K562 (cell line): ENCODE measurements around the gene BMI1. TPM values are rescaled to one million over a fixed set of nuclear protein-coding genes. Genes with fewer than 3 reads are reported as not detected.

Source experiments
- ATAC-seq: fragments of 200-7000 bp; cut with Tn5 transposase; 3 replicates; pipeline ENCODE4 v1.9.1; 2020; ENCODE audit warnings: moderate library complexity
- Bru-seq: library from RNA; stranded (reverse); fragments of 400-500 nt; gene quantifications from one replicate; lab custom pipeline; 2021; lab: Mats Ljungman, UMichigan
- BruChase-seq, 2 experiments: library from RNA; stranded (reverse); fragments of 400-500 nt; gene quantifications; one replicate each; lab custom pipeline; 2021; lab: Mats Ljungman, UMichigan
- BruUV-seq: library from RNA; stranded (reverse); fragments of 400-500 nt; replicated peaks from 2 replicates; lab custom pipeline; 2021; lab: Mats Ljungman, UMichigan
- CTCF ChIA-PET: fragments of 300-600 bp; formaldehyde crosslinking; extraction: SDS; loops from one replicate; lab custom pipeline; 2021; ENCODE audit warnings: low intra/inter-chr PET ratio; lab: Yijun Ruan, JAX
- POLR2A ChIA-PET: fragments of 300-600, 350-650 bp; sonication (Branson Sonifier 250); formaldehyde crosslinking; extraction: SDS; loops from one replicate; lab custom pipeline; 2021; ENCODE audit warnings: antibody characterized with exemption, inconsistent platforms; lab: Yijun Ruan, JAX
- DNase-seq, 4 experiments: peaks; one replicate each; pipeline versions ENCODE4 v3.0.0 to v3.0.0-alpha.2; 2011 to 2018; ENCODE audit warnings: low spot score in 3 of 4, mixed read lengths in 3 of 4; ENCODE audit errors: extremely low read depth in 1 of 4
- FAIRE-seq: peaks from 2 replicates; lab custom pipeline; 2011; peaks lifted over from hg19 to GRCh38; lab: Jason Lieb, UNC
- H2AFZ ChIP-seq: 2 replicates; pipeline ENCODE4 v1.6.0; 2011; ENCODE audit warnings: low read depth, low read length, control low read depth, inconsistent platforms
- H3K27ac ChIP-seq: fragments of 200-600 bp; 3 replicates; pipeline ENCODE4 v1.8.0; 2011; ENCODE audit warnings: low read depth, mild to moderate bottlenecking, control low read depth, inconsistent platforms, low read length, moderate library complexity, mixed read lengths; ENCODE audit errors: extremely low read depth
- H3K27me3 ChIP-seq, 2 experiments: fragments of 300-600 bp in 1 of 2; 2 replicates in 1 of 2; 3 replicates in 1 of 2; pipeline versions ENCODE4 v1.6.0 to v1.8.0; 2011; ENCODE audit warnings: inconsistent platforms in 2 of 2, low read length in 2 of 2, mild to moderate bottlenecking in 1 of 2, mixed read lengths in 1 of 2, moderate library complexity in 1 of 2; ENCODE audit not compliant: control insufficient read depth in 2 of 2, insufficient read depth in 2 of 2
- H3K36me3 ChIP-seq: fragments of 300-600 bp; 3 replicates; pipeline ENCODE4 v1.8.0; 2011; ENCODE audit warnings: mild to moderate bottlenecking, low read length, inconsistent platforms; ENCODE audit not compliant: control insufficient read depth, insufficient read depth
- H3K4me1 ChIP-seq, 2 experiments: fragments of 200-600 bp in 1 of 2; replicated peaks in 1 of 2; 2 replicates in 1 of 2; 3 replicates in 1 of 2; pipeline versions ENCODE4 v1.5.1 to v1.8.0; 2011; ENCODE audit warnings: inconsistent platforms in 2 of 2, low read length in 2 of 2, mild to moderate bottlenecking in 1 of 2, mixed read lengths in 1 of 2, moderate library complexity in 1 of 2; ENCODE audit not compliant: control insufficient read depth in 2 of 2, insufficient read depth in 2 of 2
- H3K4me2 ChIP-seq: 2 replicates; pipeline ENCODE4 v1.6.1; 2011; ENCODE audit warnings: low read length, control low read depth, inconsistent platforms, mixed read lengths; ENCODE audit not compliant: insufficient read depth
- H3K4me3 ChIP-seq: fragments of 200-600 bp; sonication (generic), shearing (Covaris generic); 2 replicates; pipeline ENCODE4 v1.5.1; 2016; ENCODE audit warnings: control low read depth, inconsistent platforms
- H3K79me2 ChIP-seq: fragments of 200-600 bp; 3 replicates; pipeline ENCODE4 v1.8.0; 2011; ENCODE audit warnings: low read length, inconsistent platforms; ENCODE audit not compliant: control insufficient read depth, insufficient read depth
- H3K9ac ChIP-seq, 2 experiments: 2 replicates each; pipeline versions ENCODE4 v1.6.0 to v1.6.1; 2011; ENCODE audit warnings: low read depth in 2 of 2, low read length in 2 of 2, control low read depth in 1 of 2, inconsistent platforms in 1 of 2, mild to moderate bottlenecking in 1 of 2, mixed read lengths in 1 of 2; ENCODE audit not compliant: insufficient read depth in 1 of 2
- H3K9me1 ChIP-seq: one replicate; pipeline ENCODE4 v1.6.0; 2011; ENCODE audit warnings: inconsistent platforms, mild to moderate bottlenecking, low read length, moderate library complexity; ENCODE audit not compliant: control insufficient read depth, insufficient read depth
- H3K9me3 ChIP-seq: replicated peaks from 2 replicates; pipeline ENCODE4 v1.5.1; 2011; ENCODE audit warnings: low read depth, low read length, inconsistent platforms; ENCODE audit not compliant: control insufficient read depth, insufficient read depth
- H4K20me1 ChIP-seq: replicated peaks from 2 replicates; pipeline ENCODE4 v1.6.1; 2011; ENCODE audit warnings: low read length, inconsistent platforms, mixed read lengths; ENCODE audit not compliant: control insufficient read depth, insufficient read depth
- CREB3L1 ChIP-seq: fragments of 450-650 bp; IDR thresholded peaks from 2 replicates; pipeline ENCODE4 v1.6.1; 2014; ENCODE audit warnings: low read depth, mild to moderate bottlenecking, moderate library complexity, borderline replicate concordance
- GATAD2B ChIP-seq: fragments of 450-650 bp; IDR thresholded peaks from 2 replicates; pipeline ENCODE4 v1.6.1; 2017; ENCODE audit warnings: mild to moderate bottlenecking, borderline replicate concordance
- GTF2A2 ChIP-seq: IDR thresholded peaks from 2 replicates; pipeline ENCODE4 v1.6.1; 2016; ENCODE audit warnings: mild to moderate bottlenecking, missing genetic modification characterization, missing compliant biosample characterization
- HCFC1 ChIP-seq: IDR thresholded peaks from 2 replicates; pipeline ENCODE4 v1.6.1; 2012; ENCODE audit warnings: low read depth, low read length, improper control_type of control experiment
- MIER1 ChIP-seq: fragments of 450-650 bp; IDR thresholded peaks from 2 replicates; pipeline ENCODE4 v1.6.1; 2016; ENCODE audit warnings: antibody characterized with exemption, mild to moderate bottlenecking, low read depth
- MITF ChIP-seq: IDR thresholded peaks from 2 replicates; pipeline ENCODE4 v1.6.1; 2014; ENCODE audit warnings: antibody characterized with exemption
- NONO ChIP-seq, 2 experiments: fragments of 200-400 bp in 1 of 2; fragments of 450-650 bp in 1 of 2; formaldehyde crosslinking in 1 of 2; IDR thresholded peaks; 2 replicates each; pipeline ENCODE4 v1.6.1; 2017; ENCODE audit warnings: low read depth in 2 of 2, mild to moderate bottlenecking in 2 of 2, moderate library complexity in 2 of 2, low read length in 1 of 2
- YY1 ChIP-seq, 3 experiments: IDR thresholded peaks; 2 replicates each; pipeline ENCODE4 v1.6.1; 2011; ENCODE audit warnings: low read length in 2 of 3, mild to moderate bottlenecking in 2 of 3, moderate library complexity in 2 of 3, borderline replicate concordance in 1 of 3, control low read depth in 1 of 3, low read depth in 1 of 3; ENCODE audit not compliant: insufficient read depth in 3 of 3, insufficient replicate concordance in 2 of 3, control insufficient read depth in 1 of 3, insufficient read length in 1 of 3; ENCODE audit errors: extremely low read depth in 1 of 3
- ZNF395 ChIP-seq: fragments of 200-800 bp; sonication (Bioruptor generic); IDR thresholded peaks from 2 replicates; pipeline ENCODE4 v1.6.1; 2017; ENCODE audit warnings: missing genetic modification characterization, missing compliant biosample characterization
- WGBS: fragments of 100-300 bp; shearing (Covaris generic); methylation state at CpG from one replicate; pipeline ENCODE4 v1.1.6; 2016; ENCODE audit warnings: low coverage, mixed read lengths; ENCODE audit not compliant: insufficient coverage; ENCODE audit errors: missing lambda C conversion rate; 5-methylcytosine and 5-hydroxymethylcytosine counted together
- in situ Hi-C: fragments of 300-500 bp; cut with MboI; formaldehyde crosslinking; loops from 4 replicates; pipeline ENCODE4 v1.15.0; 2018; ENCODE audit warnings: inconsistent platforms, mixed read lengths
- intact Hi-C: fragments of 100-400 bp; cut with micrococcal nuclease; formaldehyde crosslinking; loops from 2 replicates; pipeline ENCODE4 v1.14.2; 2022
- long read RNA-seq, 3 experiments: library from polyadenylated mRNA in 2 of 3; library from RNA in 1 of 3; unstranded in 2 of 3; stranded (forward) in 1 of 3; transcript quantifications; one replicate each; pipeline ENCODE4 v2.0.0, GENCODE V29; 2019 to 2022
- polyA minus RNA-seq, 3 experiments: library from RNA; depleted of rRNA, polyadenylated mRNA; stranded (reverse); fragments of >200 nt; gene quantifications; 2 replicates each; pipeline ENCODE4 v1.2.3, GENCODE V29; 2011
- polyA plus RNA-seq, 8 experiments: library from polyadenylated mRNA; depleted of rRNA in 4 of 8; stranded (reverse) in 5 of 8; unstranded in 3 of 8; fragments of >200 nt; fragmentation: Nextera tagmentation in 2 of 8; fragmentation: Illumina TruSeq in 1 of 8; extraction: Ambion mirVana in 2 of 8; extraction: Trizol in 1 of 8; gene quantifications; 2 replicates each; pipeline versions ENCODE4 v1.2.1 to v1.2.3, GENCODE V29; 2011 to 2014; ENCODE audit warnings: inconsistent platforms in 1 of 8, missing spikeins in 1 of 8
- total RNA-seq, 7 experiments: library from RNA; depleted of rRNA in 6 of 7; stranded (reverse); fragments of >200 nt in 6 of 7; fragmentation: Illumina TruSeq in 2 of 7; extraction: Trizol in 2 of 7; gene quantifications; 2 replicates each; pipeline versions ENCODE4 v1.2.1 to v1.2.3, GENCODE V29; 2011 to 2021; ENCODE audit warnings: low replicate concordance in 1 of 7

BMI1 gene
- 33.8 and 136 TPM in 2 replicates for total RNA-seq (2011; cell fraction: chromatin; rRNA removed; ENCODE audit: low replicate concordance)
- 16.8 and 23.9 TPM in 2 replicates for total RNA-seq (2011; cell fraction: nucleolus; rRNA removed)
- total RNA-seq (2011; cell fraction: nucleoplasm; rRNA removed) = 36.0 and 42.4 TPM in 2 replicates
- 55.4 and 56.3 TPM in 2 replicates for total RNA-seq (2014; rRNA removed)
- 91.5 and 95.1 TPM in 2 replicates for total RNA-seq (2014; rRNA removed; fragmentation: Illumina TruSeq; extraction: Trizol)
- total RNA-seq (2015; rRNA removed; fragmentation: Illumina TruSeq; extraction: Trizol) = 96.4 and 103 TPM in 2 replicates
- 73.8 and 82.1 TPM in 2 replicates for total RNA-seq (2021)
- polyA plus RNA-seq (2011; rRNA removed) = 66.4 and 70.8 TPM in 2 replicates
- polyA plus RNA-seq (2011; cell fraction: cytosol; rRNA removed) = 33.3 and 41.2 TPM in 2 replicates
- polyA plus RNA-seq (2011; cell fraction: nucleus; rRNA removed) = 77.4 and 118 TPM in 2 replicates
- polyA plus RNA-seq (2012) = 63.7 and 89.6 TPM in 2 replicates
- polyA plus RNA-seq (2014; fragmentation: Illumina TruSeq; extraction: Trizol) = 64.2 and 84.2 TPM in 2 replicates
- 10 to 100 TPM; 21.4 to 30.0 TPM for polyA plus RNA-seq (2014; fragmentation: Nextera tagmentation; extraction: Ambion mirVana)
- 62.7 TPM in 2 replicates for polyA plus RNA-seq (2014; rRNA removed)
- polyA minus RNA-seq (2011; rRNA and poly(A)+ RNA removed) = 117 and 139 TPM in 2 replicates
- 33.7 and 33.9 TPM in 2 replicates for polyA minus RNA-seq (2011; cell fraction: cytosol; rRNA and poly(A)+ RNA removed)
- 23.8 and 55.0 TPM in 2 replicates for polyA minus RNA-seq (2011; cell fraction: nucleus; rRNA and poly(A)+ RNA removed)
- Bru-seq, nascent RNA = percentile 94 among the genes with signal in this experiment
- percentile 98 among the genes with signal in this experiment for BruChase-seq, experiment 1, labeled RNA remaining after a 2-hour chase
- percentile 99 among the genes with signal in this experiment for BruChase-seq, experiment 2, labeled RNA remaining after a 6-hour chase
- long read RNA-seq, experiment 1, transcript BMI1-201 (10 exons, 3,428 nt) = major isoform, 332 of 415 reads
- long read RNA-seq, experiment 1, partial matches to known transcripts = 18 of 415 reads
- long read RNA-seq, experiment 1, other reads (novel, unspliced or antisense) = 65 of 415 reads
- long read RNA-seq, experiment 2, transcript BMI1-201 (10 exons, 3,428 nt) = major isoform, 6 of 29 reads
- long read RNA-seq, experiment 2, partial matches to known transcripts = 0 of 29 reads
- long read RNA-seq, experiment 2, other reads (novel, unspliced or antisense) = 23 of 29 reads
- long read RNA-seq, experiment 3, transcript BMI1-201 (10 exons, 3,428 nt) = major isoform, 17 of 30 reads
- long read RNA-seq, experiment 3, partial matches to known transcripts = 1 of 30 reads
- long read RNA-seq, experiment 3, other reads (novel, unspliced or antisense) = 12 of 30 reads

GRCh38 chr10:22320591-22321155 lies at the start of gene BMI1:
BMI1 (plus strand) TSS chr10:22321099; CDS start chr10:22326450, 5,351 bp downstream.
- CTCF ChIA-PET = no interaction called here
- TF ChIP-seq NONO (IDR thresholded peaks at IDR 0.05; ENCODE audit: low read depth in 2 of 2, low read length in 1 of 2) = 0 out of 4 replicates have a peak, but pooled peaks of 1 of the 2 experiments have one; percentile 50
- no peak for TF ChIP-seq MIER1
- no peak for TF ChIP-seq GTF2A2 (tag)
- no peak for TF ChIP-seq HCFC1
- TF ChIP-seq CREB3L1 = no peak
- peak; percentile 16; the same call in 1 of the 2 replicates for TF ChIP-seq MITF
- peak; percentile 86 for TF ChIP-seq ZNF395
- TF ChIP-seq GATAD2B = no peak
- TF ChIP-seq YY1 (IDR thresholded peaks at IDR 0.05; ENCODE audit: borderline replicate concordance in 1 of 3, control insufficient read depth in 1 of 3, extremely low read depth in 1 of 3, insufficient read depth in 3 of 3, insufficient read length in 1 of 3, insufficient replicate concordance in 2 of 3, low read depth in 1 of 3, low read length in 2 of 3) = peak in 1 of 3 experiments; percentile 48

More at GRCh38 chr10:22320591-22321155, at the start of gene BMI1:
- Histone ChIP-seq H3K79me2 (peaks cover 82% of the 10 kb centered on the region), H3K4me1 (peaks cover 14 to 23% of the 10 kb centered on the region in 2 experiments; a peak in 3 of 5 replicates), H3K36me3 (no peaks in the 10 kb centered on the region), H3K9me1 (no peaks in the 10 kb centered on the region), H3K9ac (peak within 1 kb of the TSS; percentile 84 to 99), H2AFZ (peak within 1 kb of the TSS; percentile 68), H3K9me3 (no peaks in the 10 kb centered on the region), H3K27ac (peak within 1 kb of the TSS; percentile 95), H3K27me3 (peaks cover 6 to 7% of the 10 kb centered on the region in 2 experiments; a peak in 3 of 5 replicates), H3K4me2 (peak within 1 kb of the TSS; percentile 81), H3K4me3 (peak within 1 kb of the TSS; percentile 78), H4K20me1 (0 out of 2 replicates have a peak, but pooled peaks cover 6% of the 10 kb centered on the region)
- WGBS = no CpG with 5 or more reads among the region's 85 CpGs
- intact Hi-C loops = loop anchor here (5.0 kb wide), 1 partner anchor 192 kb away; no protein-coding TSS in a partner anchor
- POLR2A ChIA-PET = interaction anchor here (1.0 kb wide), 1 partner anchor 91 kb away, joined by 3 read pairs; no protein-coding TSS in a partner anchor
- peak; percentile 81 to 91 (median 88) for DNase-seq
- in situ Hi-C loops = no loop called here
- peak; percentile 54 for ATAC-seq
- no peak for FAIRE-seq
- BruUV-seq = no TSS peak
